K562 (cell line): Measurements from ENCODE around the gene SLC35F2. TPM values are rescaled to one million over a fixed set of nuclear protein-coding genes. Genes with fewer than 3 reads are reported as not detected.

Experiments
- ATAC-seq: fragments of 200-7000 bp; cut with Tn5 transposase; 3 replicates; pipeline ENCODE4 v1.9.1; 2020; ENCODE audit warnings: moderate library complexity
- BruUV-seq: library from RNA; stranded (reverse); fragments of 400-500 nt; replicated peaks from 2 replicates; lab custom pipeline; 2021; lab: Mats Ljungman, UMichigan
- CTCF ChIA-PET: fragments of 300-600 bp; formaldehyde crosslinking; extraction: SDS; loops from one replicate; lab custom pipeline; 2021; ENCODE audit warnings: low intra/inter-chr PET ratio; lab: Yijun Ruan, JAX
- POLR2A ChIA-PET: fragments of 300-600, 350-650 bp; sonication (Branson Sonifier 250); formaldehyde crosslinking; extraction: SDS; loops from one replicate; lab custom pipeline; 2021; ENCODE audit warnings: antibody characterized with exemption, inconsistent platforms; lab: Yijun Ruan, JAX
- DNase-seq, 4 experiments: peaks; one replicate each; pipeline versions ENCODE4 v3.0.0 to v3.0.0-alpha.2; 2011 to 2018; ENCODE audit warnings: low spot score in 3 of 4, mixed read lengths in 3 of 4; ENCODE audit errors: extremely low read depth in 1 of 4
- FAIRE-seq: peaks from 2 replicates; lab custom pipeline; 2011; peaks lifted over from hg19 to GRCh38; lab: Jason Lieb, UNC
- H2AFZ ChIP-seq: 2 replicates; pipeline ENCODE4 v1.6.0; 2011; ENCODE audit warnings: low read depth, low read length, control low read depth, inconsistent platforms
- H3K27ac ChIP-seq: fragments of 200-600 bp; 3 replicates; pipeline ENCODE4 v1.8.0; 2011; ENCODE audit warnings: low read depth, mild to moderate bottlenecking, control low read depth, inconsistent platforms, low read length, moderate library complexity, mixed read lengths; ENCODE audit errors: extremely low read depth
- H3K27me3 ChIP-seq, 2 experiments: fragments of 300-600 bp in 1 of 2; 2 replicates in 1 of 2; 3 replicates in 1 of 2; pipeline versions ENCODE4 v1.6.0 to v1.8.0; 2011; ENCODE audit warnings: inconsistent platforms in 2 of 2, low read length in 2 of 2, mild to moderate bottlenecking in 1 of 2, mixed read lengths in 1 of 2, moderate library complexity in 1 of 2; ENCODE audit not compliant: control insufficient read depth in 2 of 2, insufficient read depth in 2 of 2
- H3K36me3 ChIP-seq: fragments of 300-600 bp; 3 replicates; pipeline ENCODE4 v1.8.0; 2011; ENCODE audit warnings: mild to moderate bottlenecking, low read length, inconsistent platforms; ENCODE audit not compliant: control insufficient read depth, insufficient read depth
- H3K4me1 ChIP-seq, 2 experiments: fragments of 200-600 bp in 1 of 2; replicated peaks in 1 of 2; 2 replicates in 1 of 2; 3 replicates in 1 of 2; pipeline versions ENCODE4 v1.5.1 to v1.8.0; 2011; ENCODE audit warnings: inconsistent platforms in 2 of 2, low read length in 2 of 2, mild to moderate bottlenecking in 1 of 2, mixed read lengths in 1 of 2, moderate library complexity in 1 of 2; ENCODE audit not compliant: control insufficient read depth in 2 of 2, insufficient read depth in 2 of 2
- H3K4me2 ChIP-seq: 2 replicates; pipeline ENCODE4 v1.6.1; 2011; ENCODE audit warnings: low read length, control low read depth, inconsistent platforms, mixed read lengths; ENCODE audit not compliant: insufficient read depth
- H3K4me3 ChIP-seq: fragments of 200-600 bp; sonication (generic), shearing (Covaris generic); 2 replicates; pipeline ENCODE4 v1.5.1; 2016; ENCODE audit warnings: control low read depth, inconsistent platforms
- H3K79me2 ChIP-seq: fragments of 200-600 bp; 3 replicates; pipeline ENCODE4 v1.8.0; 2011; ENCODE audit warnings: low read length, inconsistent platforms; ENCODE audit not compliant: control insufficient read depth, insufficient read depth
- H3K9ac ChIP-seq, 2 experiments: 2 replicates each; pipeline versions ENCODE4 v1.6.0 to v1.6.1; 2011; ENCODE audit warnings: low read depth in 2 of 2, low read length in 2 of 2, control low read depth in 1 of 2, inconsistent platforms in 1 of 2, mild to moderate bottlenecking in 1 of 2, mixed read lengths in 1 of 2; ENCODE audit not compliant: insufficient read depth in 1 of 2
- H3K9me1 ChIP-seq: one replicate; pipeline ENCODE4 v1.6.0; 2011; ENCODE audit warnings: inconsistent platforms, mild to moderate bottlenecking, low read length, moderate library complexity; ENCODE audit not compliant: control insufficient read depth, insufficient read depth
- H3K9me3 ChIP-seq: replicated peaks from 2 replicates; pipeline ENCODE4 v1.5.1; 2011; ENCODE audit warnings: low read depth, low read length, inconsistent platforms; ENCODE audit not compliant: control insufficient read depth, insufficient read depth
- H4K20me1 ChIP-seq: replicated peaks from 2 replicates; pipeline ENCODE4 v1.6.1; 2011; ENCODE audit warnings: low read length, inconsistent platforms, mixed read lengths; ENCODE audit not compliant: control insufficient read depth, insufficient read depth
- CEBPG ChIP-seq, 3 experiments: fragments of 200-800 bp in 1 of 3; sonication (Bioruptor generic) in 1 of 3; sonication (generic) in 1 of 3; formaldehyde crosslinking in 1 of 3; IDR thresholded peaks in 2 of 3; conservative IDR thresholded peaks in 1 of 3; 2 replicates each; pipeline versions ENCODE4 v1.6.1 to v1.8.0; 2016 to 2022; ENCODE audit warnings: missing compliant biosample characterization in 2 of 3, missing genetic modification characterization in 2 of 3, mild to moderate bottlenecking in 1 of 3, missing genetic modification reagents in 1 of 3
- DPF2 ChIP-seq: fragments of 450-650 bp; IDR thresholded peaks from 2 replicates; pipeline ENCODE4 v1.6.1; 2016
- HES1 ChIP-seq: fragments of 450-650 bp; IDR thresholded peaks from 2 replicates; pipeline ENCODE4 v1.6.1; 2016; ENCODE audit warnings: low read depth, mild to moderate bottlenecking, moderate library complexity
- KDM2B ChIP-seq: fragments of 250-450 bp; sonication (Bioruptor Pico); IDR thresholded peaks from 2 replicates; pipeline ENCODE4 v1.8.0; 2021; ENCODE audit warnings: mild to moderate bottlenecking, moderate library complexity
- MAFF ChIP-seq: IDR thresholded peaks from 2 replicates; pipeline ENCODE4 v1.6.1; 2012; ENCODE audit warnings: low read length, improper control_type of control experiment
- MTA2 ChIP-seq: fragments of 450-650 bp; IDR thresholded peaks from 2 replicates; pipeline ENCODE4 v1.6.1; 2016; ENCODE audit warnings: low read depth
- MTA3 ChIP-seq: fragments of 450-650 bp; formaldehyde crosslinking; IDR thresholded peaks from 2 replicates; pipeline ENCODE4 v1.6.1; 2017; ENCODE audit warnings: mild to moderate bottlenecking, borderline replicate concordance
- MYNN ChIP-seq, 2 experiments: sonication (generic); formaldehyde crosslinking in 1 of 2; IDR thresholded peaks; 2 replicates each; pipeline versions ENCODE4 v1.5.0 to v1.6.1; 2016 to 2020; ENCODE audit warnings: antibody characterized with exemption in 1 of 2, missing genetic modification reagents in 1 of 2
- NBN ChIP-seq: fragments of 450-650 bp; IDR thresholded peaks from 2 replicates; pipeline ENCODE4 v1.6.1; 2016; ENCODE audit warnings: low read depth, mild to moderate bottlenecking
- NCOA1 ChIP-seq: fragments of 450-650 bp; IDR thresholded peaks from 2 replicates; pipeline ENCODE4 v1.6.1; 2016; ENCODE audit warnings: low read depth
- PREB ChIP-seq: sonication (generic); formaldehyde crosslinking; IDR thresholded peaks from 2 replicates; pipeline ENCODE4 v1.8.1; 2023; ENCODE audit warnings: mild to moderate bottlenecking, missing genetic modification reagents
- ZKSCAN8 ChIP-seq: fragments of 200-800 bp; sonication (Bioruptor generic); IDR thresholded peaks from 2 replicates; pipeline ENCODE4 v1.6.1; 2016; ENCODE audit warnings: missing genetic modification characterization, missing compliant biosample characterization
- WGBS: fragments of 100-300 bp; shearing (Covaris generic); methylation state at CpG from one replicate; pipeline ENCODE4 v1.1.6; 2016; ENCODE audit warnings: low coverage, mixed read lengths; ENCODE audit not compliant: insufficient coverage; ENCODE audit errors: missing lambda C conversion rate; 5-methylcytosine and 5-hydroxymethylcytosine counted together
- in situ Hi-C: fragments of 300-500 bp; cut with MboI; formaldehyde crosslinking; loops from 4 replicates; pipeline ENCODE4 v1.15.0; 2018; ENCODE audit warnings: inconsistent platforms, mixed read lengths
- intact Hi-C: fragments of 100-400 bp; cut with micrococcal nuclease; formaldehyde crosslinking; loops from 2 replicates; pipeline ENCODE4 v1.14.2; 2022
- polyA plus RNA-seq, 8 experiments: library from polyadenylated mRNA; depleted of rRNA in 4 of 8; stranded (reverse) in 5 of 8; unstranded in 3 of 8; fragments of >200 nt; fragmentation: Nextera tagmentation in 2 of 8; fragmentation: Illumina TruSeq in 1 of 8; extraction: Ambion mirVana in 2 of 8; extraction: Trizol in 1 of 8; gene quantifications; 2 replicates each; pipeline versions ENCODE4 v1.2.1 to v1.2.3, GENCODE V29; 2011 to 2014; ENCODE audit warnings: inconsistent platforms in 1 of 8, missing spikeins in 1 of 8
- total RNA-seq, 7 experiments: library from RNA; depleted of rRNA in 6 of 7; stranded (reverse); fragments of >200 nt in 6 of 7; fragmentation: Illumina TruSeq in 2 of 7; extraction: Trizol in 2 of 7; gene quantifications; 2 replicates each; pipeline versions ENCODE4 v1.2.1 to v1.2.3, GENCODE V29; 2011 to 2021; ENCODE audit warnings: low replicate concordance in 1 of 7

SLC35F2 gene
- total and polyA plus RNA-seq, 9 of the 15 experiments (the other 6 are each of a cell fraction or from before 2014, with no cell fraction given) = 28.6 to 63.9 (median 53.4) TPM

GRCh38 chr11:107851704-107852310, 6.8 kb downstream of the SLC35F2 start:
- H3K27me3 ChIP-seq = no peaks in the 10 kb centered on the region
- no peaks in the 10 kb centered on the region for H3K9me3 ChIP-seq
- no peak overlapping the region for H3K27ac ChIP-seq
- peaks cover 4% of the 10 kb centered on the region for H3K9me1 ChIP-seq
- CTCF ChIA-PET = no interaction called here
- no peak overlapping the region for H2AFZ ChIP-seq
- H4K20me1 ChIP-seq = peaks cover 17% of the 10 kb centered on the region
- TF ChIP-seq CEBPG (CRISPR knock-in tag; IDR thresholded peaks at IDR 0.05) (no peak), CEBPG (tag; conservative IDR thresholded peaks at IDR 0.05 in 1 of 2, IDR thresholded peaks at IDR 0.05 in 1 of 2) (no peak), MTA2 (no peak), ZKSCAN8 (no peak), MYNN (IDR thresholded peaks at IDR 0.05) (no peak), MYNN (CRISPR knock-in tag; IDR thresholded peaks at IDR 0.05) (no peak), DPF2 (no peak), PREB (no peak), KDM2B (no peak), MTA3 (no peak), NCOA1 (no peak), NBN (no peak), HES1 (no peak), MAFF (no peak)
- no peak overlapping the region for H3K4me3 ChIP-seq
- no peak overlapping the region for H3K9ac ChIP-seq
- ATAC-seq (no peak), FAIRE-seq (no peak), DNase-seq (no peak)
- intact Hi-C loops = no loop called here
- POLR2A ChIA-PET = no interaction called here
- 86% methylated on average over 4 of the region's 4 CpGs for WGBS
- H3K4me1 ChIP-seq = peaks cover 2 to 6% of the 10 kb centered on the region in 2 experiments; a peak in 3 of 5 replicates
- peaks cover 21% of the 10 kb centered on the region; the same call in 2 of the 3 replicates for H3K36me3 ChIP-seq
- in situ Hi-C loops = no loop called here
- H3K4me2 ChIP-seq = no peak overlapping the region
- H3K79me2 ChIP-seq = peaks cover 82% of the 10 kb centered on the region
- BruUV-seq = no TSS peak
